ENCODE data around the gene ARF3. TPM values are rescaled to one million over a fixed set of nuclear protein-coding genes. Genes with fewer than 3 reads are reported as not detected.

The ARF3 gene
- total RNA-seq, 1 experiment from 2014 or later: 256 TPM

GRCh38 chr12:48972952-48973483 lies 15.7 kb upstream of the ARF3 start:
- peaks cover 100% of the 10 kb centered on the region for H3K27me3 Mint-ChIP-seq (ENCODE audit: low read depth)
- no peaks in the 10 kb centered on the region for H3K9me3 Mint-ChIP-seq
- ChIA-PET POLR2A (no interaction called here), CTCF (interaction anchor here (0.6 to 11.0 kb wide), 17 partner anchors 8 to 369 kb away, joined by 3 to 164 read pairs (median 5); partner anchors contain the start of genes ARF3, DDN, FKBP11 and WNT1)
- H3K36me3 Mint-ChIP-seq: no peaks in the 10 kb centered on the region
- TF ChIP-seq USF2 (CRISPR knock-in tag; IDR thresholded peaks at IDR 0.05): no peak
- no peak for TF ChIP-seq ZNF396 (CRISPR knock-in tag; IDR thresholded peaks at IDR 0.05; ENCODE audit: borderline replicate concordance)
- no peak for TF ChIP-seq ZNF671 (CRISPR knock-in tag; IDR thresholded peaks at IDR 0.05)
- TF ChIP-seq FOXJ3 (CRISPR knock-in tag; IDR thresholded peaks at IDR 0.05; ENCODE audit: borderline replicate concordance): no peak
- TF ChIP-seq CTCF (IDR thresholded peaks at IDR 0.05): no peak
- no peak for TF ChIP-seq ZNF317 (CRISPR knock-in tag; IDR thresholded peaks at IDR 0.05; ENCODE audit: borderline replicate concordance, low read depth)
- TF ChIP-seq ZNF423 (CRISPR knock-in tag; IDR thresholded peaks at IDR 0.05): no peak
- TF ChIP-seq ATF6 (CRISPR knock-in tag; IDR thresholded peaks at IDR 0.05): no peak
- TF ChIP-seq ELF4 (CRISPR knock-in tag; IDR thresholded peaks at IDR 0.05; ENCODE audit: low read depth): no peak
- no peak for TF ChIP-seq AR (CRISPR knock-in tag; IDR thresholded peaks at IDR 0.05)
- H3K27ac Mint-ChIP-seq: no peak overlapping the region
- ATAC-seq (no peak), DNase-seq (ENCODE audit: low spot score) (no peak)
- H3K4me3 Mint-ChIP-seq: no peak overlapping the region
- peaks cover 38% of the 10 kb centered on the region for H3K4me1 Mint-ChIP-seq

- H3K4me1 Mint-ChIP-seq: peaks cover 38% of the 10 kb centered on the region
- ATAC-seq: no peak
- DNase-seq (ENCODE audit: low spot score): no peak
- TF ChIP-seq NR2C2 (CRISPR knock-in tag; IDR thresholded peaks at IDR 0.05): no peak
- no peak for TF ChIP-seq E2F4 (CRISPR knock-in tag; IDR thresholded peaks at IDR 0.05; ENCODE audit: borderline replicate concordance, low read depth)
- TF ChIP-seq ATF6 (CRISPR knock-in tag; IDR thresholded peaks at IDR 0.05): no peak
- TF ChIP-seq ZNF425 (CRISPR knock-in tag; conservative IDR thresholded peaks at IDR 0.05): no peak
- no peak for TF ChIP-seq MYBL2 (CRISPR knock-in tag; IDR thresholded peaks at IDR 0.05)
- TF ChIP-seq SOX15 (CRISPR knock-in tag; IDR thresholded peaks at IDR 0.05): no peak
- no peak for TF ChIP-seq ATF2 (CRISPR knock-in tag; IDR thresholded peaks at IDR 0.05; ENCODE audit: borderline replicate concordance, low read depth)
- no peak for TF ChIP-seq ZNF396 (CRISPR knock-in tag; IDR thresholded peaks at IDR 0.05; ENCODE audit: borderline replicate concordance)
- TF ChIP-seq RELA (CRISPR knock-in tag; IDR thresholded peaks at IDR 0.05; ENCODE audit: borderline replicate concordance): no peak
- peak overlapping the region; percentile 86 for H3K4me3 Mint-ChIP-seq
- H3K27me3 Mint-ChIP-seq (ENCODE audit: low read depth): peaks cover 100% of the 10 kb centered on the region
- no peaks in the 10 kb centered on the region for H3K9me3 Mint-ChIP-seq
- H3K36me3 Mint-ChIP-seq: no peaks in the 10 kb centered on the region
- ChIA-PET POLR2A (no interaction called here), CTCF (interaction anchor here (0.6 to 11.0 kb wide), 18 partner anchors 9 to 156 kb away, joined by 3 to 164 read pairs (median 4); partner anchors contain the start of genes ARF3, DDN, FKBP11 and PRKAG1)
- H3K27ac Mint-ChIP-seq: no peak overlapping the region
Observed at GRCh38 chr12:48972213-48972951, 15.1 kb upstream of the ARF3 start.

All from WTC11 (cell line).